Peyer's patch (tissue), 4 donors: ENCODE data around the gene GBP6.
"Not testable (repeated sequence)": the region's sequence is repeated elsewhere in the genome, so short reads cannot be mapped to it uniquely, and the experiment has no call there.

ENCODE experiments used
- POLR2A ChIP-seq, 2 donors: fragments of 450-650 bp; IDR thresholded peaks; one replicate each; pipeline ENCODE4 v1.5.1; 2017; ENCODE audit warnings: antibody characterized with exemption in 2 of 2, mild to moderate bottlenecking in 2 of 2, moderate library complexity in 2 of 2
- TF ChIP-seq, protein P1 (sequence below), 6 experiments: fragments of 450-650 bp in 4 of 6; fragments of 200-600 bp in 2 of 6; sonication (generic) in 1 of 6; IDR thresholded peaks; one replicate each; pipeline ENCODE4 v1.5.1; 2017 to 2019; ENCODE audit warnings: antibody characterized with exemption in 6 of 6, mild to moderate bottlenecking in 3 of 6, moderate library complexity in 1 of 6

DNA sequence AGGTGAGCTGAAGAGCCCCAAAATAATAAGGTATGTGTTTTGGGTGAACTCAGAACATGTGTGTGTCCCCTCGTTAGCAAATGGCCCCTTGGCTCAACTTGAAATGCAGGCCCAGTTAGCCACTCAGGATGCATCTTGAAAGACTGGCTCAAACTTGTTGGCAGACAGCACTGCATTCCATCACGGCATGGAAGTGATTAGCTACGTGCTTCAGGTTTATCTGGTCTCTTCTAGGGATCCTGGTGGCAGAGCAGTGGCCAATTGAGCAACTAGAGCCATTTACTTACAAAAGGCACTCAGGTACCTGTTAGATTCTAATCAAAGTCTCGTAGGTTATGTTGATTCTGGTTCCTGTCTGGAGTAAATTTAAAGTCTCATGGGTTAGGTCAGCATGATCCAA lies 65.8 kb downstream of the GBP6 start:
- not testable (repeated sequence) for TF ChIP-seq POLR2A (IDR thresholded peaks at IDR 0.05)
- TF ChIP-seq, protein P1, sequence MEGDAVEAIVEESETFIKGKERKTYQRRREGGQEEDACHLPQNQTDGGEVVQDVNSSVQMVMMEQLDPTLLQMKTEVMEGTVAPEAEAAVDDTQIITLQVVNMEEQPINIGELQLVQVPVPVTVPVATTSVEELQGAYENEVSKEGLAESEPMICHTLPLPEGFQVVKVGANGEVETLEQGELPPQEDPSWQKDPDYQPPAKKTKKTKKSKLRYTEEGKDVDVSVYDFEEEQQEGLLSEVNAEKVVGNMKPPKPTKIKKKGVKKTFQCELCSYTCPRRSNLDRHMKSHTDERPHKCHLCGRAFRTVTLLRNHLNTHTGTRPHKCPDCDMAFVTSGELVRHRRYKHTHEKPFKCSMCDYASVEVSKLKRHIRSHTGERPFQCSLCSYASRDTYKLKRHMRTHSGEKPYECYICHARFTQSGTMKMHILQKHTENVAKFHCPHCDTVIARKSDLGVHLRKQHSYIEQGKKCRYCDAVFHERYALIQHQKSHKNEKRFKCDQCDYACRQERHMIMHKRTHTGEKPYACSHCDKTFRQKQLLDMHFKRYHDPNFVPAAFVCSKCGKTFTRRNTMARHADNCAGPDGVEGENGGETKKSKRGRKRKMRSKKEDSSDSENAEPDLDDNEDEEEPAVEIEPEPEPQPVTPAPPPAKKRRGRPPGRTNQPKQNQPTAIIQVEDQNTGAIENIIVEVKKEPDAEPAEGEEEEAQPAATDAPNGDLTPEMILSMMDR (IDR thresholded peaks at IDR 0.05), result not testable (repeated sequence)
